Endothelial cell of umbilical vein (primary cell): ENCODE data around the gene ZNF516. TPM values are rescaled to one million over a fixed set of nuclear protein-coding genes. Genes with fewer than 3 reads are reported as not detected.

Experiments
- BruUV-seq: library from RNA; stranded (reverse); fragments of 400-500 nt; replicated peaks from 2 replicates; lab custom pipeline; 2021; lab: Mats Ljungman, UMichigan
- CTCF ChIA-PET: fragments of 300-600, 350-600 bp; sonication (Branson Sonifier 250); formaldehyde crosslinking; loops from one replicate; lab custom pipeline; 2021; ENCODE audit warnings: antibody characterized with exemption, inconsistent platforms; lab: Charles Lee
- POLR2A ChIA-PET: fragments of 300-600, 350-600 bp; sonication (Branson Sonifier 250); formaldehyde crosslinking; loops from one replicate; lab custom pipeline; 2021; ENCODE audit warnings: antibody characterized with exemption, inconsistent platforms; lab: Charles Lee
- DNase-seq: peaks from one replicate; pipeline ENCODE4 v3.0.0-alpha.2; 2011; ENCODE audit warnings: low read depth, low spot score
- FAIRE-seq: peaks from 2 replicates; lab custom pipeline; 2011; peaks lifted over from hg19 to GRCh38; lab: Jason Lieb, UNC
- H2AFZ ChIP-seq: 2 replicates; pipeline ENCODE4 v1.6.0; 2012; ENCODE audit warnings: low read depth, low read length, control low read depth, inconsistent platforms
- H3K27ac ChIP-seq: 2 replicates; pipeline ENCODE4 v1.5.1; 2011; ENCODE audit warnings: low read depth, mild to moderate bottlenecking, control low read depth, low read length, moderate library complexity; ENCODE audit not compliant: insufficient read depth
- H3K27me3 ChIP-seq, 2 experiments: 2 replicates each; pipeline versions ENCODE4 v1.6.0 to v1.6.1; 2011; ENCODE audit warnings: low read length in 2 of 2, mixed read lengths in 1 of 2; ENCODE audit not compliant: control insufficient read depth in 2 of 2, insufficient read depth in 2 of 2
- H3K36me3 ChIP-seq, 2 experiments: 2 replicates in 1 of 2; 3 replicates in 1 of 2; pipeline ENCODE4 v1.5.1; 2011; ENCODE audit warnings: low read length in 2 of 2, mild to moderate bottlenecking in 1 of 2, moderate library complexity in 1 of 2; ENCODE audit not compliant: control insufficient read depth in 2 of 2, insufficient read depth in 2 of 2; ENCODE audit errors: extremely low read depth in 1 of 2
- H3K4me1 ChIP-seq: 3 replicates; pipeline ENCODE4 v1.5.1; 2011; ENCODE audit warnings: mild to moderate bottlenecking, low read length; ENCODE audit not compliant: control insufficient read depth, insufficient read depth; ENCODE audit errors: extremely low read depth
- H3K4me2 ChIP-seq: 2 replicates; pipeline ENCODE4 v1.6.1; 2011; ENCODE audit warnings: low read length, control low read depth, mixed read lengths; ENCODE audit not compliant: insufficient read depth
- H3K4me3 ChIP-seq, 3 experiments: fragments of 200-600 bp in 1 of 3; sonication (generic), shearing (Covaris generic) in 1 of 3; replicated peaks in 1 of 3; 2 replicates each; pipeline ENCODE4 v1.5.1; 2011 to 2016; ENCODE audit warnings: control low read depth in 3 of 3, low read length in 3 of 3, mild to moderate bottlenecking in 2 of 3, inconsistent platforms in 1 of 3, low read depth in 1 of 3, moderate library complexity in 1 of 3; ENCODE audit not compliant: insufficient read depth in 1 of 3
- H3K79me2 ChIP-seq: 2 replicates; pipeline ENCODE4 v1.6.0; 2012; ENCODE audit warnings: low read length, inconsistent platforms; ENCODE audit not compliant: control insufficient read depth, insufficient read depth
- H3K9ac ChIP-seq: replicated peaks from 2 replicates; pipeline ENCODE3; 2011; ENCODE audit warnings: low read length, control low read depth; ENCODE audit not compliant: insufficient read depth; ENCODE audit errors: extremely low read depth
- H3K9me1 ChIP-seq: replicated peaks from 3 replicates; pipeline ENCODE4 v1.6.0; 2011; ENCODE audit warnings: mild to moderate bottlenecking, low read length; ENCODE audit not compliant: control insufficient read depth, insufficient read depth; ENCODE audit errors: extremely low read depth
- H3K9me3 ChIP-seq: replicated peaks from 2 replicates; pipeline ENCODE4 v1.5.1; 2012; ENCODE audit warnings: low read length, inconsistent platforms; ENCODE audit not compliant: control insufficient read depth, insufficient read depth
- H4K20me1 ChIP-seq: replicated peaks from 2 replicates; pipeline ENCODE3; 2011; ENCODE audit warnings: mild to moderate bottlenecking, low read length; ENCODE audit not compliant: control insufficient read depth, insufficient read depth; ENCODE audit errors: extremely low read depth
- CTCF ChIP-seq, 2 donors: IDR thresholded peaks; 1 replicate in 1 of 2; 2 replicates in 1 of 2; pipeline ENCODE4 v1.5.1; 2011; ENCODE audit warnings: low read length in 2 of 2, mild to moderate bottlenecking in 2 of 2, moderate library complexity in 2 of 2, control low read depth in 1 of 2, inconsistent platforms in 1 of 2, low read depth in 1 of 2; ENCODE audit not compliant: insufficient read depth in 1 of 2; ENCODE audit errors: extremely low read depth in 1 of 2
- EZH2 ChIP-seq: IDR thresholded peaks from 2 replicates; pipeline ENCODE4 v1.6.1; 2012; ENCODE audit warnings: borderline replicate concordance, low read depth, mild to moderate bottlenecking, moderate library complexity, low read length, inconsistent platforms; ENCODE audit not compliant: severe bottlenecking
- FOS ChIP-seq: IDR thresholded peaks from 2 replicates; pipeline ENCODE4 v1.6.1; 2011; ENCODE audit warnings: mild to moderate bottlenecking, low read length, moderate library complexity, borderline replicate concordance; ENCODE audit not compliant: insufficient read depth
- GATA2 ChIP-seq: IDR thresholded peaks from 2 replicates; pipeline ENCODE4 v1.7.0; 2011; ENCODE audit warnings: low read depth, mild to moderate bottlenecking, moderate library complexity, mixed read lengths, low read length; ENCODE audit not compliant: insufficient read length, insufficient read depth
- JUN ChIP-seq: IDR thresholded peaks from 2 replicates; pipeline ENCODE4 v1.6.1; 2011; ENCODE audit warnings: borderline replicate concordance, low read depth; ENCODE audit not compliant: insufficient read length, insufficient read depth
- MAX ChIP-seq: IDR thresholded peaks from 2 replicates; pipeline ENCODE4 v1.6.1; 2011; ENCODE audit not compliant: insufficient read depth, insufficient read length
- MYC ChIP-seq: IDR thresholded peaks from one replicate; pipeline ENCODE4 v1.6.1; 2011; ENCODE audit warnings: mild to moderate bottlenecking, low read depth, low read length
- POLR2A ChIP-seq: IDR thresholded peaks from 2 replicates; pipeline ENCODE4 v1.6.1; 2012; ENCODE audit warnings: low read depth, mild to moderate bottlenecking, control low read depth, low read length
- POLR2AphosphoS5 ChIP-seq: IDR thresholded peaks from 2 replicates; pipeline ENCODE4 v1.6.1; 2012; ENCODE audit warnings: low read depth, mild to moderate bottlenecking, control low read depth, low read length, moderate library complexity; ENCODE audit not compliant: insufficient read depth
- dilution Hi-C: fragments of 300-500 bp; cut with MboI; formaldehyde crosslinking; loops from one replicate; pipeline ENCODE4 v1.15.0; 2019; ENCODE audit warnings: low sequenced_read_pairs; ENCODE audit not compliant: extremely low pct_ligation_motif_present
- intact Hi-C: fragments of 100-400 bp; cut with micrococcal nuclease; formaldehyde crosslinking; loops from one replicate; pipeline ENCODE4 v1.10.0; 2022
- polyA plus RNA-seq, 4 experiments: library from polyadenylated mRNA; depleted of rRNA in 3 of 4; stranded (reverse) in 3 of 4; unstranded in 1 of 4; fragments of >200 nt; gene quantifications; 2 replicates each; pipeline versions ENCODE4 v1.2.1 to v1.2.3, GENCODE V29; 2011 to 2012; ENCODE audit warnings: missing spikeins in 1 of 4
- total RNA-seq: library from RNA; stranded (reverse); gene quantifications from 2 replicates; pipeline ENCODE4 v1.2.3, GENCODE V29; 2021

Gene ZNF516
- total and polyA plus RNA-seq, 2 donors (not counting 3 experiments of a cell fraction or from before 2014, with no cell fraction given): 3.6 to 19.1 TPM

GRCh38 chr18:76451396-76452331 is 43.4 kb downstream of the ZNF516 start:
- Histone ChIP-seq H3K9ac (peak overlapping the region; percentile 95), H3K9me1 (no peaks in the 10 kb centered on the region), H3K79me2 (peaks cover 8% of the 10 kb centered on the region), H3K27ac (peak overlapping the region; percentile 94), H3K27me3 (peaks cover 0 to 1% of the 10 kb centered on the region in 2 experiments), H3K36me3 (no peaks in the 10 kb centered on the region), H3K4me2 (peak overlapping the region; percentile 99), H3K4me1 (peaks cover 20% of the 10 kb centered on the region), H3K9me3 (no peaks in the 10 kb centered on the region), H2AFZ (peak overlapping the region; percentile 92), H3K4me3 (peak overlapping the region; percentile 51 to 88 (median 56)), H4K20me1 (no peaks in the 10 kb centered on the region)
- intact Hi-C loops: loop anchor here (1.0 to 5.0 kb wide), 3 partner anchors 26 to 371 kb away; partner anchors contain the start of gene ZNF236
- CTCF ChIA-PET: interaction anchor here (0.8 to 1.7 kb wide), 5 partner anchors 26 to 169 kb away, joined by 3 to 8 read pairs (median 3); no protein-coding TSS in a partner anchor
- BruUV-seq: no TSS peak
- POLR2A ChIA-PET: no interaction called here
- no peak for FAIRE-seq
- TF ChIP-seq MYC (no peak), POLR2A (no peak), CTCF (IDR thresholded peaks at IDR 0.05; ENCODE audit: extremely low read depth in 1 of 2, insufficient read depth in 1 of 2, low read depth in 1 of 2, low read length in 2 of 2) (no peak), EZH2 (no peak), MAX (no peak), FOS (no peak), JUN (no peak), GATA2 (no peak), POLR2AphosphoS5 (no peak)
- peak; percentile 48 for DNase-seq
- dilution Hi-C loops: no loop called here
